ENCODE data around the gene AATF. TPM values are rescaled to one million over a fixed set of nuclear protein-coding genes. Genes with fewer than 3 reads are reported as not detected.
A peak's percentile ranks its signal among the peaks of the same experiment; 100 is the strongest.

The AATF gene
- total and polyA plus RNA-seq, 12 donors: 21.0 to 68.2 (median 41.1) TPM

- H3K4me1 ChIP-seq (replicated peaks in 1 of 2): no peaks in the 10 kb centered on the region
- 91 to 97% (median 95%) methylated on average over 4 of the region's 4 CpGs for WGBS, 4 donors
- H3K27me3 ChIP-seq: no peaks in the 10 kb centered on the region
- TF ChIP-seq CTCF (IDR thresholded peaks at IDR 0.05) (no peak), POLR2A (IDR thresholded peaks at IDR 0.05) (no peak)
- H3K36me3 ChIP-seq (replicated peaks in 1 of 2): peaks cover 0 to 22% of the 10 kb centered on the region in 2 donors
- intact Hi-C loops (cut with DNase I): no loop called here
- DNase-seq: no peak
- no peak overlapping the region for H3K27ac ChIP-seq
- H3K4me3 ChIP-seq: no peak overlapping the region
- no peaks in the 10 kb centered on the region for H3K9me3 ChIP-seq (replicated peaks in 1 of 3)
Measured at GRCh38 chr17:37082985-37083384, 134.2 kb downstream of the AATF start.

- DNase-seq: no peak
- Histone ChIP-seq H3K27me3 (no peaks in the 10 kb centered on the region), H3K36me3 (replicated peaks in 1 of 2) (peaks cover 0 to 24% of the 10 kb centered on the region in 2 donors), H3K4me3 (no peak overlapping the region), H3K4me1 (replicated peaks in 1 of 2) (no peaks in the 10 kb centered on the region), H3K9me3 (replicated peaks in 1 of 3) (no peaks in the 10 kb centered on the region), H3K27ac (no peak overlapping the region)
- TF ChIP-seq POLR2A (IDR thresholded peaks at IDR 0.05): no peak
- no peak for TF ChIP-seq CTCF (IDR thresholded peaks at IDR 0.05)
- intact Hi-C loops (cut with DNase I): no loop called here
- 82 to 93% (median 85%) methylated on average over 6 of the region's 6 CpGs for WGBS, 4 donors
Measured at GRCh38 chr17:37083456-37083855, 134.7 kb downstream of the AATF start.

- intact Hi-C loops (cut with DNase I): no loop called here
- no peaks in the 10 kb centered on the region for H3K27me3 ChIP-seq
- 54 to 61% (median 57%) methylated on average over 5 of the region's 5 CpGs for WGBS, 4 donors
- DNase-seq: no peak
- H3K27ac ChIP-seq: no peak overlapping the region
- no peaks in the 10 kb centered on the region for H3K4me1 ChIP-seq (replicated peaks in 1 of 2)
- H3K4me3 ChIP-seq: no peak overlapping the region
- peaks cover 0 to 24% of the 10 kb centered on the region in 2 donors for H3K36me3 ChIP-seq (replicated peaks in 1 of 2)
- H3K9me3 ChIP-seq (replicated peaks in 1 of 3): no peaks in the 10 kb centered on the region
- TF ChIP-seq POLR2A (IDR thresholded peaks at IDR 0.05) (no peak), CTCF (IDR thresholded peaks at IDR 0.05) (no peak)
Measured at GRCh38 chr17:37084372-37084771, 135.6 kb downstream of the AATF start.

- WGBS, 4 donors: 83 to 92% (median 85%) methylated on average over 3 of the region's 3 CpGs
- TF ChIP-seq POLR2A (IDR thresholded peaks at IDR 0.05): no peak
- TF ChIP-seq CTCF (IDR thresholded peaks at IDR 0.05): no peak
- Histone ChIP-seq H3K36me3 (replicated peaks in 1 of 2) (peaks cover 0 to 24% of the 10 kb centered on the region in 2 donors), H3K27me3 (no peaks in the 10 kb centered on the region), H3K4me3 (no peak overlapping the region), H3K4me1 (replicated peaks in 1 of 2) (no peaks in the 10 kb centered on the region), H3K27ac (no peak overlapping the region), H3K9me3 (replicated peaks in 1 of 3) (no peaks in the 10 kb centered on the region)
- DNase-seq: peak in 4 of 7 donors; percentile 28 to 61 (median 40)
- intact Hi-C loops (cut with DNase I): no loop called here
Measured at GRCh38 chr17:37086334-37086733, 137.6 kb downstream of the AATF start.

All from adrenal gland (tissue), 12 donors.